H1 (cell line): ENCODE measurements around the gene COL25A1. TPM values are rescaled to one million over a fixed set of nuclear protein-coding genes. Genes with fewer than 3 reads are reported as not detected.

ENCODE experiments used
- CREB1 ChIP-seq: IDR thresholded peaks from 2 replicates; pipeline ENCODE4 v1.6.1; 2012; ENCODE audit warnings: inconsistent platforms
- GTF2F1 ChIP-seq: IDR thresholded peaks from 2 replicates; pipeline ENCODE4 v1.6.1; 2012; ENCODE audit warnings: low read depth, low read length, improper control_type of control experiment, borderline replicate concordance
- HDAC2 ChIP-seq, 2 experiments: fragments of 300-600 bp in 1 of 2; sonication (generic) in 1 of 2; IDR thresholded peaks; 2 replicates each; pipeline ENCODE4 v1.6.1; 2011 to 2012; ENCODE audit warnings: low read depth in 2 of 2, low read length in 2 of 2, mild to moderate bottlenecking in 2 of 2, moderate library complexity in 2 of 2, borderline replicate concordance in 1 of 2, inconsistent platforms in 1 of 2
- POLR2AphosphoS5 ChIP-seq: IDR thresholded peaks from 2 replicates; pipeline ENCODE4 v1.6.1; 2011; ENCODE audit warnings: low read depth, low read length
- RBBP5 ChIP-seq: IDR thresholded peaks from 2 replicates; pipeline ENCODE4 v1.7.1; 2012; ENCODE audit warnings: low read depth, mild to moderate bottlenecking, inconsistent platforms, low read length, moderate library complexity, borderline replicate concordance
- RFX5 ChIP-seq: IDR thresholded peaks from 2 replicates; pipeline ENCODE4 v1.6.1; 2011; ENCODE audit warnings: low read depth, low read length, improper control_type of control experiment, borderline replicate concordance
- SIRT6 ChIP-seq: IDR thresholded peaks from one replicate; pipeline ENCODE4 v1.7.1; 2012; ENCODE audit warnings: low read length, inconsistent platforms
- SP2 ChIP-seq: IDR thresholded peaks from 2 replicates; pipeline ENCODE4 v1.6.1; 2012; ENCODE audit warnings: mild to moderate bottlenecking, low read length, inconsistent platforms
- SP4 ChIP-seq: IDR thresholded peaks from 2 replicates; pipeline ENCODE4 v1.6.1; 2012; ENCODE audit warnings: low read length, inconsistent platforms
- SUZ12 ChIP-seq: fragments of 200-600 bp; sonication (generic); IDR thresholded peaks from 2 replicates; pipeline ENCODE4 v1.6.1; 2012; ENCODE audit warnings: mild to moderate bottlenecking, inconsistent platforms, low read length, moderate library complexity, mixed read lengths
- TBP ChIP-seq: IDR thresholded peaks from 2 replicates; pipeline ENCODE4 v1.6.1; 2011; ENCODE audit warnings: low read depth, low read length, improper control_type of control experiment
- polyA plus RNA-seq, 7 experiments: library from polyadenylated mRNA; depleted of rRNA in 3 of 7; stranded (reverse) in 5 of 7; unstranded in 2 of 7; fragments of >200 nt in 5 of 7; fragments of 200-250 nt in 2 of 7; gene quantifications; 1 replicate in 5 of 7; 2 replicates in 1 of 7; 4 replicates in 1 of 7; pipeline versions ENCODE4 v1.2.1 to v1.2.3, GENCODE V29; 2011 to 2013; ENCODE audit warnings: missing spikeins in 2 of 7, mixed read lengths in 2 of 7
- total RNA-seq: library from RNA; stranded (reverse); fragmentation: NEBNext Ultra II Directional; extraction: Animal tissue kit (Norgen Biotek cat#: 25700); gene quantifications from 2 replicates; pipeline ENCODE4 v1.2.1, GENCODE V29; 2021
- TF ChIP-seq, protein P1 (sequence below): fragments of 300-600 bp; sonication (generic); IDR thresholded peaks from 2 replicates; pipeline ENCODE4 v1.7.1; 2012; ENCODE audit warnings: low read length, moderate library complexity, mild to moderate bottlenecking, inconsistent platforms; ENCODE audit not compliant: insufficient replicate concordance
- TF ChIP-seq, protein P2 (sequence below): IDR thresholded peaks from 2 replicates; pipeline ENCODE4 v1.6.1; 2012; ENCODE audit warnings: inconsistent platforms

Gene COL25A1
- total and polyA plus RNA-seq, 2 of the 8 experiments (the other 6 are each of a cell fraction or from before 2014, with no cell fraction given) = 1.1 to 8.3 TPM

DNA sequence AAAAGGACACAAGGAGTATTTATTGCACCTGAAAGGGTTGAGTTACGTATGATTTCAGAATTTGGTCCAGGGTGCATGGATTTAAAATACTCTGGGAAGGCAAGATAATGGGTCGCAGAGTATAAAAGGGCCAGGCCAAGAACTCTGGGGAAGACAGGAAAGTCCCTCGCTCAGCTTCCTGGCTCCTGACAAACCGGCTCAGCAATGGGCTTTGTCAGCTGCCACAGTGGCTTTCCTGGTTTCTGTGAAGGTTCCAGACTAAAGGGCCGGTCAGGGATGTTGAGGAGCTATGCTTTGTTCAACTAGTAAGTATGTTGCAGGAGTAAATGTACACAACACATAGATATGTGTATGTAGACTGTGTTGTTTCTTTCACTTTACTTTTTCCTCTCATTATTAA is 385.2 kb downstream of the COL25A1 start (continued):
- TF ChIP-seq, protein P1, sequence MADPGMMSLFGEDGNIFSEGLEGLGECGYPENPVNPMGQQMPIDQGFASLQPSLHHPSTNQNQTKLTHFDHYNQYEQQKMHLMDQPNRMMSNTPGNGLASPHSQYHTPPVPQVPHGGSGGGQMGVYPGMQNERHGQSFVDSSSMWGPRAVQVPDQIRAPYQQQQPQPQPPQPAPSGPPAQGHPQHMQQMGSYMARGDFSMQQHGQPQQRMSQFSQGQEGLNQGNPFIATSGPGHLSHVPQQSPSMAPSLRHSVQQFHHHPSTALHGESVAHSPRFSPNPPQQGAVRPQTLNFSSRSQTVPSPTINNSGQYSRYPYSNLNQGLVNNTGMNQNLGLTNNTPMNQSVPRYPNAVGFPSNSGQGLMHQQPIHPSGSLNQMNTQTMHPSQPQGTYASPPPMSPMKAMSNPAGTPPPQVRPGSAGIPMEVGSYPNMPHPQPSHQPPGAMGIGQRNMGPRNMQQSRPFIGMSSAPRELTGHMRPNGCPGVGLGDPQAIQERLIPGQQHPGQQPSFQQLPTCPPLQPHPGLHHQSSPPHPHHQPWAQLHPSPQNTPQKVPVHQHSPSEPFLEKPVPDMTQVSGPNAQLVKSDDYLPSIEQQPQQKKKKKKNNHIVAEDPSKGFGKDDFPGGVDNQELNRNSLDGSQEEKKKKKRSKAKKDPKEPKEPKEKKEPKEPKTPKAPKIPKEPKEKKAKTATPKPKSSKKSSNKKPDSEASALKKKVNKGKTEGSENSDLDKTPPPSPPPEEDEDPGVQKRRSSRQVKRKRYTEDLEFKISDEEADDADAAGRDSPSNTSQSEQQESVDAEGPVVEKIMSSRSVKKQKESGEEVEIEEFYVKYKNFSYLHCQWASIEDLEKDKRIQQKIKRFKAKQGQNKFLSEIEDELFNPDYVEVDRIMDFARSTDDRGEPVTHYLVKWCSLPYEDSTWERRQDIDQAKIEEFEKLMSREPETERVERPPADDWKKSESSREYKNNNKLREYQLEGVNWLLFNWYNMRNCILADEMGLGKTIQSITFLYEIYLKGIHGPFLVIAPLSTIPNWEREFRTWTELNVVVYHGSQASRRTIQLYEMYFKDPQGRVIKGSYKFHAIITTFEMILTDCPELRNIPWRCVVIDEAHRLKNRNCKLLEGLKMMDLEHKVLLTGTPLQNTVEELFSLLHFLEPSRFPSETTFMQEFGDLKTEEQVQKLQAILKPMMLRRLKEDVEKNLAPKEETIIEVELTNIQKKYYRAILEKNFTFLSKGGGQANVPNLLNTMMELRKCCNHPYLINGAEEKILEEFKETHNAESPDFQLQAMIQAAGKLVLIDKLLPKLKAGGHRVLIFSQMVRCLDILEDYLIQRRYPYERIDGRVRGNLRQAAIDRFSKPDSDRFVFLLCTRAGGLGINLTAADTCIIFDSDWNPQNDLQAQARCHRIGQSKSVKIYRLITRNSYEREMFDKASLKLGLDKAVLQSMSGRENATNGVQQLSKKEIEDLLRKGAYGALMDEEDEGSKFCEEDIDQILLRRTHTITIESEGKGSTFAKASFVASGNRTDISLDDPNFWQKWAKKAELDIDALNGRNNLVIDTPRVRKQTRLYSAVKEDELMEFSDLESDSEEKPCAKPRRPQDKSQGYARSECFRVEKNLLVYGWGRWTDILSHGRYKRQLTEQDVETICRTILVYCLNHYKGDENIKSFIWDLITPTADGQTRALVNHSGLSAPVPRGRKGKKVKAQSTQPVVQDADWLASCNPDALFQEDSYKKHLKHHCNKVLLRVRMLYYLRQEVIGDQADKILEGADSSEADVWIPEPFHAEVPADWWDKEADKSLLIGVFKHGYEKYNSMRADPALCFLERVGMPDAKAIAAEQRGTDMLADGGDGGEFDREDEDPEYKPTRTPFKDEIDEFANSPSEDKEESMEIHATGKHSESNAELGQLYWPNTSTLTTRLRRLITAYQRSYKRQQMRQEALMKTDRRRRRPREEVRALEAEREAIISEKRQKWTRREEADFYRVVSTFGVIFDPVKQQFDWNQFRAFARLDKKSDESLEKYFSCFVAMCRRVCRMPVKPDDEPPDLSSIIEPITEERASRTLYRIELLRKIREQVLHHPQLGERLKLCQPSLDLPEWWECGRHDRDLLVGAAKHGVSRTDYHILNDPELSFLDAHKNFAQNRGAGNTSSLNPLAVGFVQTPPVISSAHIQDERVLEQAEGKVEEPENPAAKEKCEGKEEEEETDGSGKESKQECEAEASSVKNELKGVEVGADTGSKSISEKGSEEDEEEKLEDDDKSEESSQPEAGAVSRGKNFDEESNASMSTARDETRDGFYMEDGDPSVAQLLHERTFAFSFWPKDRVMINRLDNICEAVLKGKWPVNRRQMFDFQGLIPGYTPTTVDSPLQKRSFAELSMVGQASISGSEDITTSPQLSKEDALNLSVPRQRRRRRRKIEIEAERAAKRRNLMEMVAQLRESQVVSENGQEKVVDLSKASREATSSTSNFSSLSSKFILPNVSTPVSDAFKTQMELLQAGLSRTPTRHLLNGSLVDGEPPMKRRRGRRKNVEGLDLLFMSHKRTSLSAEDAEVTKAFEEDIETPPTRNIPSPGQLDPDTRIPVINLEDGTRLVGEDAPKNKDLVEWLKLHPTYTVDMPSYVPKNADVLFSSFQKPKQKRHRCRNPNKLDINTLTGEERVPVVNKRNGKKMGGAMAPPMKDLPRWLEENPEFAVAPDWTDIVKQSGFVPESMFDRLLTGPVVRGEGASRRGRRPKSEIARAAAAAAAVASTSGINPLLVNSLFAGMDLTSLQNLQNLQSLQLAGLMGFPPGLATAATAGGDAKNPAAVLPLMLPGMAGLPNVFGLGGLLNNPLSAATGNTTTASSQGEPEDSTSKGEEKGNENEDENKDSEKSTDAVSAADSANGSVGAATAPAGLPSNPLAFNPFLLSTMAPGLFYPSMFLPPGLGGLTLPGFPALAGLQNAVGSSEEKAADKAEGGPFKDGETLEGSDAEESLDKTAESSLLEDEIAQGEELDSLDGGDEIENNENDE = no peak
- TF ChIP-seq CREB1 (no peak), SP2 (no peak), GTF2F1 (no peak), SP4 (no peak), HDAC2 (IDR thresholded peaks at IDR 0.05; ENCODE audit: borderline replicate concordance in 1 of 2, low read depth in 2 of 2, low read length in 2 of 2) (no peak), TBP (no peak), RBBP5 (no peak), SUZ12 (no peak), POLR2AphosphoS5 (no peak), RFX5 (no peak), SIRT6 (no peak)
- TF ChIP-seq, protein P2, sequence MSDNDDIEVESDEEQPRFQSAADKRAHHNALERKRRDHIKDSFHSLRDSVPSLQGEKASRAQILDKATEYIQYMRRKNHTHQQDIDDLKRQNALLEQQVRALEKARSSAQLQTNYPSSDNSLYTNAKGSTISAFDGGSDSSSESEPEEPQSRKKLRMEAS = no peak
